MM.1S (cell line): Measurements from ENCODE around the gene EPHA3.

Experiments used
- DNase-seq: peaks from one replicate; pipeline ENCODE4 v3.0.0-alpha.2; 2015
- H2AFZ ChIP-seq: fragments of 300-600 bp; sonication (generic); 2 replicates; pipeline ENCODE4 v1.6.0; 2016; ENCODE audit warnings: antibody characterized with exemption, low read length
- H3F3A ChIP-seq: fragments of 300-600 bp; sonication (generic); 2 replicates; pipeline ENCODE4 v1.6.1; 2016; ENCODE audit warnings: mild to moderate bottlenecking, antibody characterized with exemption, low read length, moderate library complexity, mixed read lengths; ENCODE audit not compliant: insufficient read depth
- H3K27ac ChIP-seq: fragments of 300-600 bp; sonication (generic); 2 replicates; pipeline ENCODE4 v1.5.1; 2016; ENCODE audit warnings: mild to moderate bottlenecking, low read length
- H3K27me3 ChIP-seq: fragments of 300-600 bp; sonication (generic); replicated peaks from 2 replicates; pipeline ENCODE4 v1.6.0; 2016; ENCODE audit warnings: low read length; ENCODE audit not compliant: insufficient read depth
- H3K36me3 ChIP-seq: fragments of 300-600 bp; sonication (generic); replicated peaks from 2 replicates; pipeline ENCODE4 v1.6.1; 2016; ENCODE audit warnings: mild to moderate bottlenecking, low read length, mixed read lengths; ENCODE audit not compliant: insufficient read depth
- H3K4me1 ChIP-seq: fragments of 300-600 bp; sonication (generic); 2 replicates; pipeline ENCODE4 v1.6.1; 2016; ENCODE audit warnings: low read length, mixed read lengths
- H3K4me2 ChIP-seq: fragments of 300-600 bp; sonication (generic); 2 replicates; pipeline ENCODE4 v1.6.0; 2016; ENCODE audit warnings: low read depth, low read length
- H3K4me3 ChIP-seq: fragments of 300-600 bp; sonication (generic); 2 replicates; pipeline ENCODE4 v1.5.1; 2016; ENCODE audit warnings: low read length, mixed read lengths
- H3K79me2 ChIP-seq: fragments of 300-600 bp; sonication (generic); 2 replicates; pipeline ENCODE4 v1.6.1; 2016; ENCODE audit warnings: mixed run types, low read length, mixed read lengths
- H3K9ac ChIP-seq: fragments of 300-600 bp; sonication (generic); 2 replicates; pipeline ENCODE4 v1.6.1; 2016; ENCODE audit warnings: low read length, mixed read lengths
- H3K9me2 ChIP-seq: fragments of 300-600 bp; sonication (generic); replicated peaks from 2 replicates; pipeline ENCODE4 v1.6.1; 2016; ENCODE audit warnings: mild to moderate bottlenecking, low read length, mixed read lengths; ENCODE audit not compliant: insufficient read depth
- H3K9me3 ChIP-seq: fragments of 300-600 bp; sonication (generic); replicated peaks from 2 replicates; pipeline ENCODE4 v1.6.1; 2016; ENCODE audit warnings: mild to moderate bottlenecking, low read length, mixed read lengths; ENCODE audit not compliant: insufficient read depth
- H4K20me1 ChIP-seq: fragments of 300-600 bp; sonication (generic); 2 replicates; pipeline ENCODE4 v1.6.1; 2016; ENCODE audit warnings: mild to moderate bottlenecking, low read length, moderate library complexity, mixed read lengths; ENCODE audit not compliant: insufficient read depth
- CTCF ChIP-seq: fragments of 300-600 bp; sonication (generic); IDR thresholded peaks from 2 replicates; pipeline ENCODE4 v1.5.1; 2016; ENCODE audit warnings: antibody characterized with exemption, low read length, mixed read lengths
- EZH2 ChIP-seq: fragments of 300-600 bp; sonication (generic); optimal IDR thresholded peaks from 2 replicates; pipeline ENCODE3; 2017; ENCODE audit warnings: low read depth, mild to moderate bottlenecking, antibody characterized with exemption, low read length, mixed read lengths
- EZH2phosphoT487 ChIP-seq: fragments of 300-600 bp; sonication (generic); IDR thresholded peaks from 2 replicates; pipeline ENCODE4 v1.6.1; 2018; ENCODE audit warnings: antibody characterized with exemption, low read length

The EPHA3 gene

GRCh38 chr3:89326997-89327396 is 219.6 kb downstream of the EPHA3 start:
- Histone ChIP-seq H3K9me2 (no peaks in the 10 kb centered on the region), H3K27me3 (no peaks in the 10 kb centered on the region), H3K4me2 (no peak overlapping the region), H3K36me3 (no peaks in the 10 kb centered on the region), H3K4me3 (no peak overlapping the region), H2AFZ (no peak overlapping the region), H3K4me1 (no peaks in the 10 kb centered on the region), H3F3A (no peaks in the 10 kb centered on the region), H3K79me2 (no peaks in the 10 kb centered on the region), H3K27ac (no peak overlapping the region), H3K9me3 (no peaks in the 10 kb centered on the region), H3K9ac (no peak overlapping the region), H4K20me1 (no peaks in the 10 kb centered on the region)
- TF ChIP-seq EZH2phosphoT487 (no peak), EZH2 (no peak), CTCF (no peak)
- no peak for DNase-seq

DNA sequence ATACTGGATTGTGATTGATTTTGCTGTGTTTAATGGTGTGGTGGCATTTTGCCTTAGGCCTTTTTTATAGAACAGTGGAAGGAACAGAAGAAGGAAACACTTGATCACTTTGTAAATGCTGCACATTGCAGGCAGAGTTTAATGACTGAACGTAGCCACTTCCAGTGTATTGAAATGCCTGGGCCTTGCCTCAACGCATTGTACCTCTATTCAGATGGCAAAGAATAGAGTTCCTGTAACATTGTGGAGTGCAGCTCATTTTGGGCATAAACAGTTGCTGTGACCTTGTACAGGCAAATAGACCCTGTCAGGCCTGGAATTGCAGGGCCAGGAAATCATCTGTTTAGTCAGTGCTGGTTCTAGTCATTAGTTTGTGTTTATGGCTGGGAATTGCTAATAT is 225.0 kb downstream of the EPHA3 start:
- Histone ChIP-seq H3K27ac (no peak overlapping the region), H4K20me1 (no peaks in the 10 kb centered on the region), H3K4me3 (no peak overlapping the region), H3K36me3 (no peaks in the 10 kb centered on the region), H3K9me3 (no peaks in the 10 kb centered on the region), H2AFZ (no peak overlapping the region), H3F3A (no peaks in the 10 kb centered on the region), H3K79me2 (no peaks in the 10 kb centered on the region), H3K4me2 (no peak overlapping the region), H3K9ac (no peak overlapping the region), H3K9me2 (no peaks in the 10 kb centered on the region), H3K27me3 (no peaks in the 10 kb centered on the region), H3K4me1 (no peaks in the 10 kb centered on the region)
- DNase-seq = no peak
- TF ChIP-seq EZH2phosphoT487 = no peak
- no peak for TF ChIP-seq EZH2
- TF ChIP-seq CTCF = no peak

- Histone ChIP-seq H3K27ac (no peak overlapping the region), H3K4me1 (no peaks in the 10 kb centered on the region), H3K9me3 (no peaks in the 10 kb centered on the region), H3K4me3 (no peak overlapping the region), H3K9me2 (no peaks in the 10 kb centered on the region), H3K27me3 (no peaks in the 10 kb centered on the region), H4K20me1 (no peaks in the 10 kb centered on the region), H2AFZ (no peak overlapping the region), H3K4me2 (no peak overlapping the region), H3K79me2 (no peaks in the 10 kb centered on the region), H3K36me3 (no peaks in the 10 kb centered on the region), H3F3A (no peaks in the 10 kb centered on the region), H3K9ac (no peak overlapping the region)
- DNase-seq = no peak
- no peak for TF ChIP-seq EZH2phosphoT487
- no peak for TF ChIP-seq CTCF
- TF ChIP-seq EZH2 = no peak
These were observed 225.4 kb downstream of the EPHA3 start for GRCh38 chr3:89332793-89333192.

DNA sequence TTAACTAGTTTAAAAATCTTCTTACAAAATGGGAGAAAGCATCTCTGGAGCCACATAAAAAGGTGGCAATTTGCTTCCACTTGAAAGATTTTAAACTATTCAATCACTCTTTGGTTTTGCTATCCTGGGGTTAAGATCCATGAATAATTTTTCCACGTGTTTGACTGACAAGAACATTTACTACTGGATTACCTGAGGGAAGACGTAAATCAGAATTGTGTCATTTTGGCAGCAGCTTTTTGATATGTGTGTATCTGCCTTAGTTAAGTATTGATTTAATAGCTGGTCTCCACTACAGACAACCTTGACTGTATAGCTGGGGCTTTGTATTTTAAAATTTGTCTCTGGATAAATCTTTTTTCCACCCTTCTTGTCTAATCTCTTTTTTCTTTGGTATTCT is 228.3 kb downstream of the EPHA3 start:
- no peaks in the 10 kb centered on the region for H3K36me3 ChIP-seq
- no peak overlapping the region for H3K4me3 ChIP-seq
- H3K9me3 ChIP-seq = no peaks in the 10 kb centered on the region
- H3K4me2 ChIP-seq = no peak overlapping the region
- no peak for DNase-seq
- no peak overlapping the region for H3K27ac ChIP-seq
- H4K20me1 ChIP-seq = no peaks in the 10 kb centered on the region
- H3K27me3 ChIP-seq = no peaks in the 10 kb centered on the region
- no peak overlapping the region for H3K9ac ChIP-seq
- no peak overlapping the region for H2AFZ ChIP-seq
- no peak for TF ChIP-seq EZH2phosphoT487
- no peak for TF ChIP-seq CTCF
- TF ChIP-seq EZH2 = no peak
- H3F3A ChIP-seq = no peaks in the 10 kb centered on the region
- H3K4me1 ChIP-seq = no peaks in the 10 kb centered on the region
- no peaks in the 10 kb centered on the region for H3K79me2 ChIP-seq
- H3K9me2 ChIP-seq = no peaks in the 10 kb centered on the region
